ENCODE data around the gene FGF14.
A peak's percentile ranks its signal among the peaks of the same experiment; 100 is the strongest.

FGF14 gene

GRCh38 chr13:101916108-101916774, 485.6 kb downstream of the FGF14 start:
- peak; percentile 76 to 80 for DNase-seq

GRCh38 chr13:101915755-101916107, 486.1 kb downstream of the FGF14 start:
- peak; percentile 49 to 82 for DNase-seq

- peak; percentile 70 to 88 for DNase-seq
These were observed 486.5 kb downstream of the FGF14 start for GRCh38 chr13:101915331-101915730.

- no peak for DNase-seq
These were observed 490.1 kb downstream of the FGF14 start for GRCh38 chr13:101911752-101912151.

GRCh38 chr13:101903890-101904289, 498.0 kb downstream of the FGF14 start:
- no peak for DNase-seq

- DNase-seq: no peak
These were observed 503.2 kb downstream of the FGF14 start for GRCh38 chr13:101898676-101899075.

- DNase-seq: no peak
These were observed 505.3 kb downstream of the FGF14 start for GRCh38 chr13:101896541-101896940.

- DNase-seq: no peak
These were observed 508.8 kb downstream of the FGF14 start for GRCh38 chr13:101893021-101893420.

GRCh38 chr13:101892296-101892695, 509.6 kb downstream of the FGF14 start:
- no peak for DNase-seq

GRCh38 chr13:101881593-101881992, 520.3 kb downstream of the FGF14 start:
- peak; percentile 41 to 57 for DNase-seq

- no peak for DNase-seq
These were observed 521.3 kb downstream of the FGF14 start for GRCh38 chr13:101880581-101880980.

- DNase-seq: no peak
These were observed 524.9 kb downstream of the FGF14 start for GRCh38 chr13:101876951-101877350.

GRCh38 chr13:101875717-101876393, 526.0 kb downstream of the FGF14 start:
- DNase-seq: peak; percentile 40 to 74

- no peak for DNase-seq
These were observed 526.8 kb downstream of the FGF14 start for GRCh38 chr13:101875091-101875490.

GRCh38 chr13:101869553-101869952, 532.3 kb downstream of the FGF14 start:
- DNase-seq: no peak

GRCh38 chr13:101868585-101869469, 533.0 kb downstream of the FGF14 start:
- DNase-seq: peak; percentile 52 to 74

GRCh38 chr13:101866889-101867581, 534.8 kb downstream of the FGF14 start:
- DNase-seq: no peak

GRCh38 chr13:101858860-101859259, 543.0 kb downstream of the FGF14 start:
- DNase-seq: no peak

GRCh38 chr13:101846701-101847100, 555.1 kb downstream of the FGF14 start:
- no peak for DNase-seq

GRCh38 chr13:101846249-101846648, 555.6 kb downstream of the FGF14 start:
- no peak for DNase-seq

- no peak for DNase-seq
These were observed 556.4 kb downstream of the FGF14 start for GRCh38 chr13:101845245-101846020.

GRCh38 chr13:101841698-101842097, 560.1 kb downstream of the FGF14 start:
- DNase-seq: no peak
